GM18508 (cell line): ENCODE data around the gene PRKAR2B.

ENCODE experiments used
- ATAC-seq: cut with Tn5 transposase; IDR thresholded peaks from one replicate; pipeline ENCODE4 v1.9.1; 2021; ENCODE audit warnings: moderate number of reproducible peaks; ENCODE audit not compliant: insufficient read depth, unreplicated experiment

PRKAR2B gene

DNA sequence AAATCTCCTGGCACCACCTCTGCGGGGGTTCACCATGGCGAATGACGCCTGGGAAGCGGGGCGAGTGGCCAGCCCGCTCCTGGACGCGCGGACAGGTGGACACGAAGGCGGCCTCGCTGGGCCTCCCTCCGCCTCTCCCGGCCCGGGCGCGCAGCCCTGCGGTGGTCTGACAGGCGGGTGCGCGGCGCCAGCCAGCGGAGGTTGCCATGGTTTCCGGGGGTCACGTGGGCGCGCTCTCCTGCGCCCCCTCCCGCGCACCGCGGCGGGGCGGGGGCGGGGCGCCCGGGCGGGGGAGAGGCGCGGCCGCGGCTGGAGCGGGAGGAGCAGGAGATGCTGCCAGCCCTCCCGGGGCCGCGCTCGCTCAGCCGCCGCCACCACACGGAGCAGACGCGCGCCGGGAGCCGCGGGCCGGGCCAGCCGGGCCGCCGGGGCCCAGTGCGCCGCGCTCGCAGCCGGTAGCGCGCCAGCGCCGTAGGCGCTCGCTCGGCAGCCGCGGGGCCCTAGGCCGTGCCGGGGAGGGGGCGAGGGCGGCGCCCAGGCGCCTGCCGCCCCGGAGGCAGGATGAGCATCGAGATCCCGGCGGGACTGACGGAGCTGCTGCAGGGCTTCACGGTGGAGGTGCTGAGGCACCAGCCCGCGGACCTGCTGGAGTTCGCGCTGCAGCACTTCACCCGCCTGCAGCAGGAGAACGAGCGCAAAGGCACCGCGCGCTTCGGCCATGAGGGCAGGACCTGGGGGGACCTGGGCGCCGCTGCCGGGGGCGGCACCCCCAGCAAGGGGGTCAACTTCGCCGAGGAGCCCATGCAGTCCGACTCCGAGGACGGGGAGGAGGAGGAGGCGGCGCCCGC, at the start of gene PRKAR2B:
Gene PRKAR2B, plus strand, starts transcription at position 359 of the 848 bp plus-strand sequence. Its CDS starts 203 bp downstream, at position 562.
- ATAC-seq: no peak

DNA sequence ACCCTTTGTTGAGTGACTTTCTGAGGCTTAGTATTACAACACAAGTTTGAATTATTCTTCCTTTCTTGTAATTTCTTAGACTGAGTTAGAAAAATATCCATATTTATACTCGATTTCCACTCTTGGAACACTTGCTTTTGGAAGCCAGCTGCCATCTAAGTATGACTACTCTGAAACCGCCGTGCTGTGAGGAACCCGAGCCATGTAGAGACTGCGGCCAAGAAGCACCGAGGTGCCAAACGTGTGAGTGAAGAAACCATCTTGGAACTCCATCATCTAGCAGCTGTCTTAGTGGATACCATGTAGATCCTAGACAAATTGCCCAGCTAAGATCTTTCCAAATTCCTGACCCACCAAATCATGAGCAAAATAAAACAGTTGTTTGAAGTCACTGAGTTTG, 49.7 kb upstream of the PRKAR2B start:
- no peak for ATAC-seq

DNA sequence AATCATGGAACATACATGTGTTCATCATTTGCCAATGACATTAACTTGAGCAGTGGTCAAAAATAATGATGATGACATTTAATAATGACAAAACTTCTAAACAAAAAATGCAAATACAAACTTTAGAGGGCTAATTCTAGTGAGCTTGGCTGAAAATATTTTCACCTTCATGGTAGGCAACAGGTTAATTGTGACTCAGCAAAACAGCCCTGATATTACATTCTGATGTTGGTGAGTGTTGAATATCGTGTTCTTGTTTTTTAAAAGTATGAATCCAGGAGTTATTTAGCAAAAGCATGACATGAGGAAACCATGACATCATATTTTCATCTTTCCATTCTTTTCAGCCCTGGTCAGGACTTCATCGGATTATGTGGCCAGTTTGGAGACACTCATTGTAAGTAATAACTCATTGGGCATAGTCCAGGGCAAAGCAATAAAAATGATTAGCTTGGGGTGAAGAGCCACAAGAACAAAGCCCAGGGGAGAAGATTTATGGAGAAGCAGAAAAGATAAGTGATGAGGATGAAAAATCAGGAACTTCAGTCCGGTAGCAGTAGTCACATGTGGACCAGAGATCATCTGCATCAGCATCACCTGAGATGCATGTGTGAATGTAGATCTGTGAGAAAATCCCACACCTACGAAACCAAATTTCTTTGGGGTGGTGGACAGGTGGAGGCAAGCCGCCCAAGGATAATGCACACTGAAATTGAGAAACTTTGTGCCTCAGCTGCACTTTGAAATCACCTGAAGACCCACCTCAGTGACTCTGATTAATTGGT, 46.8 kb upstream of the PRKAR2B start:
- no peak for ATAC-seq

DNA sequence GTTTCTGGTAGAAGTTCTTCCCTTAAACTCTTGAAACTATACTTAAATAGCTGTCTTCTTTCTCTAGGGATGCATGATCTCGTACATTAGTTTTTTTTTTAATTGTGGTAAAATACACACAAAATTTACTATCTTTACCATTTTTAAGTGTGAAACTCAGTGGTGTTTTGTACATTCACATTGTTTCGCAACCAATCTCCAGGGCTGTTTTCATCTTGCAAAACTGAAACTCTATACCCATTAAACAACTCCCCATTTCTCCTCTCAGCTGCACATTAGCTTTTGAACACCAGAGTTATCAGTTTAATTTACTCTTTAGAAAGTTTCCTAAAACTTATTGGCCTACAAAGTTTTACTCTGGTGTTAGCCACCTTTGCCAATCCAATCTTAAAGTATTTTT, 45.5 kb upstream of the PRKAR2B start:
- ATAC-seq: no peak

DNA sequence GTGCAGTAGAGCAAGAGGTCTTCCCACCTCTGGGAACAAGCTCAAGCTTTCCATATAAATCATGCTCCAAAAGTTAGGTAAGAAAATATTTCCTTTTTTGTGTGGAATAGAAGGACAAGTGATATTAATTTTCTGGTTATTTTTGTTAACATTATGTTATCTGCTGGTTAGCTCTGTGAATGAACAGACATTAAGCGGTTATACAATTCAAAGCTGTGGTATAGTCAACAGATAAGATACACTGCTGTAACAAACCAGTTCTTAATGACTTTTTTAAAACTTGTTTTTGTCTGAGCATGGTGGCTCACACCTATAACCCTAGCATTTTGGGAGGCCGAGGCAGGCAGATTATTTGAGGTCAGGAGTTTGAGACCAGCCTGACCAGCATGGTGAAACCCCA, 43.0 kb upstream of the PRKAR2B start:
- ATAC-seq: no peak

DNA sequence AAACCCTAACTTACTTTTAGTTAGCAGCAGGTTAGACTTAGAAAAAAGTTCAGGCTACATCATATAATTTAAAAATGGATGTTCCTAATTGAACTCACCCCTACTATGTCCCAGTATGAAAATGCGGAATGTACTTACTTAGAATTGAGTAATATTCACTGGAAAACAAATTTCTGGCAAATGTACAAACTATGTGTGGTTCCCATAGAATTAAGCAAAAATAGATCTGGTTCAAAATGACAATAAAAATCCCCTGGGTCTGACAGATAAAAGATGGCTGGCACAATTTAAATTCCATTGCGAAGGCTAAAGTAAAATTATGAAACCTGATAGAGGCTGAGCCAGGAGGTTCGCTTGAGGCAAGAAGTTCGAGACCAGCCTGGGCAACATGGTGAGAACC, 42.4 kb upstream of the PRKAR2B start:
- no peak for ATAC-seq

DNA sequence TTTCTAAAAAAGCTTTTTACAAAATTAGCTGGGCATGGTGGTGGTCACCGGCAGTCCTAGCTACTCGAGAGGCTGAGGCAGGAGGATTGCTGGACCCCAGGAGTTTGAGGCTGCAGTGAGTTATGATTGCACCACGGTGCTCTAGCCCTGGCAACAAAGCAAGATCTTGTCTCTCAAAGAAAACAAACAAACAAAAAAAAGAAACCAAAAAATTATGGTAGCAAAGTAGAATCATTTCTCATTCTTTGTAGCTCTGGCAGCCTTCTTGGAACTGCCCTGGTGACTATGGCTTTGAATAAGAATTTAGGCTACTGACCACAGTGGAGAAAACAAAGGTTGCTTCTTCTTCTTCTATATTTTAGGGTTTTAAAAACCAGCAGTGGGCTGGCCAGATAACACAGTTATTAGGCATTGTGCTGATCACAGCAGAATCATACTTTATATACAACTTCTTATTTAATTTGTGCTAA, 41.9 kb upstream of the PRKAR2B start:
- ATAC-seq: no peak

DNA sequence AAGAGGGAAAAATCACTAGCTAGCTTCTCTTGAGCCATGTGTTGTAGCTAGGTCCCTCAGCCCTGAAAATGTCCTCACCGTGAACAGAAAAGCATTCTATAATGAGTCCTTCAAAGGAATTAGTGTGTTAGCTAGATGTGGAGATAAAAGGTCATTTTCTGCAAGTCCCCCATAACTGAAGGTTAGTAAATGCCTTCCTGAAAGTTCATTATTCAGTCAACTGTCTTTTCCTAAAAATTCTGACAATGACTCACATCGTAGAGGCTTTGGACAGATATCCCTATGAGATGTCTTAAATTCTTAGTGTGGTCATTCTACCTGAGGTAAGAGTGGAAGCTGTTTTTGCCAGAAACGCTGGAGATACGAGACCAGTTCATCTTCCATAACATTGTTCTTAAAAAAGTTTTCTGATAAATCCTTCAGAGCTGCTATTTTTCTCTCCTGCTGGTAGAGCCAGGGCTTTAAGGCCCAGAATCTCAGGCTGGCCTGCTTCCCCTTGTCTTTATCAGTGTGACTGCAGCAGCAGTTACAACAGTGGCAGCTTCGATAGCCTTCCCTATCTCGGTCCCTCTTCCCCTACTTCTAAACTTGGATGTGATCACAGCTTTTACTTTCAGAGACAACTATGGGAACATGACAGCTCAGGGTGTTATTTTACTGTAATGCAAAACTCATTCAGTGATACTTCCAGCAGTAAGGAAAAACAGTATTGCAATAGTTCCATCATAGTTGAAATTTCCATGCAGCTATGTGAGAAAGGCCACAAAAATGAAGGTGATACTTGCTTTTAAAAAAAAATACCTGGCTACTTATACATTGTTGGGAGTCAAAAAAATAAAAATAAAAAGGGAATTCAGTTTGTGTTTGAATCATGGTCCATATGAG, 37.3 kb upstream of the PRKAR2B start:
- no peak for ATAC-seq

DNA sequence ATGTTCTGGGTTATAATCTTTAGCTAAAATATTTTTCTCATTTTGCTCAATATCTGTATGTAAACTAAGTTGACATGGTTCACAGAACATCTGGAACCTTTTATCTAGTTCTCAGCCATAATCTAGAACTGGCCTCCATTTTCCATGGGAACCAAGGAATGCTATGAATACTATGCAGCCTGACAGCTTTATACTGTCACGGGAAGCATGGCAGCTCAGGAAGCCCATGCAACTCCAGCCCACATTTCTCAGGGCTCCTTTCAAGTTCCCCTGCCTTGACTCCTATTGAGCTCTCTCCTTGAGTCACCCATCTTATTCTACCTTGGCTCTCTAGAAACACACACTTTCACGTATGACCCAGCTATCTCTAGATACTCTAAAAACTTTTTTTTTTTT, 36.6 kb upstream of the PRKAR2B start:
- ATAC-seq: no peak

DNA sequence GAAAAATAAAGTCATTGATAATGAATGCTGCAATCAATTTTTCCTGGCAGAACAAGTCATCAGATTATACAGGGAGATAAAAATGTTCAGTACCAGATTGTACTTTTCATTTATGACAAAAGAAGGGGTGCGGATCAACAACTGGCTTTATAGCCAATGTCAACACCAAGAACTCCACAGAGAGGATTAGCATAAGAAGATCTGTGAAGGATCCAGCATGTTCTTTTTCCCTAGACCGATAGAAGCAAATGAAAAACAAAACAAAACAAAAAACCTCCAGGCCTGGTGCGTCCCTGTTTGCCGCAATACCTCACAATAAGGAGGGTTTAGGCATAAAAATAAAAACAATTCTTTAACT, 34.7 kb upstream of the PRKAR2B start:
- no peak for ATAC-seq

DNA sequence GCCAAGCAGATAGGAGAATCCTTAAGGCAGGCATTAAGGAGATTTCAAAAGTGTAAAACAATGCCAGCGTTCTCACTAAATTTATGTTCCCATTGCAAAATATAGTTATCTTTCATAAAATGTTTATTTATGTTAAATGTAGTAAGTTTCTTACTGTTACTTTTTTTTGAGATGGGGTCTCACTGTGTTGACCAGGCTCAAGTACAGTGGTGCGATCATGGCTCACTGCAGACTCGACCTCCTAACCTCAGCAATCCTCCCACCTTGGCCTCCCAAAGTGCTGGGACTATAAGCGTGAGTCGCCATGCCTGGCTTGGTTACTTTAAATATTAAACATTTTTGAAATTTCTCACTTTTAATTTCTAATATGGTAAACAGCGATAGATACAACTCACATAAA, 31.8 kb upstream of the PRKAR2B start:
- ATAC-seq: no peak

DNA sequence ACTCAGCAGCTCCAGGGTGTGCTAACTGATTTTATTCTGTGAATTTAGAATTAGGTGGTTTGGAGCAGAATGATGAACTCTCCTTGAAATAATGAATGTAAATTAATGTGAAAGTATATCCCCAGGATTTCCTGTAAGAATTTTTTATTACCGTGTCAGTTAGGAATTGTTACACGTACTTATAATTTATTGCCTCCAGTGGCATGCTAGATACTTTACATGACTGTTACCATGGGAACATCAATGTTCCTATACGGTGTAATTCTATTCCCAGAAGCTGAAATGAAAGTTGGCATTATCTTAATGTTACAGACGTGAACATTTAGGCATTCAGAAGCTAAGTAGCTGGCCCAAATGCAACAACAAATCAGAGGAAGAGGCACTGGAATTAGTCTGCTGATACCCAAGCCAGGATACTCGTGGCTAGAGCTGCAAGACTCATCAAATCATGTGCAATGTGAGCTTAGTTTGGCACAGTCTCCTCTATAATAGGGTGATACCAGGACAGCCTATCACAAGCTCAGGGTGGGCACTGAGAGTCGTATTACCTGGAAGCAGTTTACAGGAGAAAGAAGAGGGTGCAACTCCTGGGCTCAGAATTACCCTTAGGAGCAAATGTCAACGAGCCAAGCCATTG, 30.0 kb upstream of the PRKAR2B start:
- no peak for ATAC-seq

DNA sequence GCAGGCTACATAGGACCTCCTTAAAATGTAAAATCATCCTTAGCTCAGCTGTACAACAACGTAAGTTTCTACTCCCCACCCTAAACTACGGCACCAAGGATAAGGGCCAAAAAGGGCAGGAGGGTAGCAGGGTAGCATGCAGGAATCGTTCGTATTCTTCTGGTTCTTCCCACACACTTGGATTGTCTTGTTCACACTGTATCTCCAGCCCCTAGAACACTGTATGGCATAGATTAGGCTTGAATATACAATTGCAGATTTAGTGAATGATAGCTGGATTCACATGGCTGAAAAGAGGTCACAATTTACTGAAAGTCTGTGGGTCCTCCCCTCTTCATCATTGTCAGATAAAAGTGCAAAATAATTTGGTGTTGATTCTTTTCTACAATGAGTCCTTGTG, 28.2 kb upstream of the PRKAR2B start:
- no peak for ATAC-seq

DNA sequence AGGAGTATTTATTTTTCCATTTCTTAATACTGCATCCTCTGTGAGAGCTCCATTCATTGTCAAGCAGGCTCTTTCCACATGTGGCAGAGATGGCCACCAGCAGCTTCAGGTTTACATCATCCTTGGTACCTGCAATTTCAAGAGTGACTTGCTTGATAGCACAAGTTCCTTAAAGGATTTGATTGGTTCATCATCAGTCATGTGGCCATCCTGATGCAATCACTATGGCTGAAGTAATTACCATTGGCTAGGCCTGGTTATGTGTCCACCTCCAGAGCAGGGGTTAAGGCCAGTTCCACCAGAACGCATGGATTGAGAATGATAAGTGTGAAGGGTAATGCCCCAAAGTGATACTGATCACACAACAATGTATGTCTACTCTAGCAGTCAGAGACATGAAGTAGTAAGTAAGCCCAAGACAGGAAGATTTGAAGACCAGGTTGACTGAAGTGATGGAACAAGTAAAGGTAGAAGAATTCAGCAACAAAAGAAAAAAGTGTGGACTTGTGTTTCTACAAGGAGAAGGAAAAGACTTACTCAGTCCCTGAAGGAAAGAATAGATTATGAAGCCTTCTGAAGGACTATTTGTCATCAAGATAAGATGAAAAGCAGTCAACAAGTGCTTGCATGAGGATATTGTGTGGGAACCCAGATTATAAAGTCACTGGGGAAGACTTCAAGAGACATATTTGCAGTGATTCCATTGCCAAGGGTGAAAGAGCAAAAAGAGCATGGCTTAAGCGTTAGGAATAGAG, 26.4 kb upstream of the PRKAR2B start:
- no peak for ATAC-seq

DNA sequence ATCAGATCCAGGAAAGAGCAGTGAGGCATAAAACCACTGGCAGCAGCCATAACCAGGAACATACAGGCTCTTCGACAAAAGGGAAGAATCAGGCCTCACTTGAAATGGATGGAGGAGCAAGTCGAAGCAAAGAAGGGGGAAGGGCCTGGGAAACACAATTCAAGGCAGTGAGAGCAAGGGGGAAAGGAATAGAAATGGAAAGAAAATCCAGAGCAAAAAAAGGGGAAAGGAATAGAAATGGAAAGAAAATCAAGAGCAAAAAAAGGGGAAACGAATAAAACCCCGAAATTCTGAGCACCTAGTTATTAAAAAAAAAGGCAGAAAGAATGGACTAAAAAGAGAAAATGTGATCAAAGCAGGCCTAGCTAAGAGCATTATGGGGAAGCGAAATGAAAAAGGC, 24.1 kb upstream of the PRKAR2B start:
- ATAC-seq: no peak

DNA sequence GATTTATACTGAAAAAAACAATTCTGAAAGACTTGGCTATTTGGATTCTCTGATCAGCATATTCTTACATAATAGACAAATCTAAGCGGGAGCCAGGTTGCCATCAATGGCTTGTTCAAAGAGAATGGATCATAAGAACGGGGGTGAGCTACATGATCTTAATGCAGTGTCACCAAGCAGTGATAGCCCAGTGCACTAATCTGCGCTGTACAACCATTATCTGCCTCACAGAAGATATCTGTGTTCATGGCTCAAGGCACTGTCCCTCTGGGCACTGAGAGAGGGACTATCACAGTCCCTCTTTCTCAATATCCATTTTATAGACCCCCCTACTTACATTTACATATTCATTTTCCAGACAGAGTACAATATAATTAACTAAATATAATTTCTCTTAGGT, 22.9 kb upstream of the PRKAR2B start:
- ATAC-seq: no peak

DNA sequence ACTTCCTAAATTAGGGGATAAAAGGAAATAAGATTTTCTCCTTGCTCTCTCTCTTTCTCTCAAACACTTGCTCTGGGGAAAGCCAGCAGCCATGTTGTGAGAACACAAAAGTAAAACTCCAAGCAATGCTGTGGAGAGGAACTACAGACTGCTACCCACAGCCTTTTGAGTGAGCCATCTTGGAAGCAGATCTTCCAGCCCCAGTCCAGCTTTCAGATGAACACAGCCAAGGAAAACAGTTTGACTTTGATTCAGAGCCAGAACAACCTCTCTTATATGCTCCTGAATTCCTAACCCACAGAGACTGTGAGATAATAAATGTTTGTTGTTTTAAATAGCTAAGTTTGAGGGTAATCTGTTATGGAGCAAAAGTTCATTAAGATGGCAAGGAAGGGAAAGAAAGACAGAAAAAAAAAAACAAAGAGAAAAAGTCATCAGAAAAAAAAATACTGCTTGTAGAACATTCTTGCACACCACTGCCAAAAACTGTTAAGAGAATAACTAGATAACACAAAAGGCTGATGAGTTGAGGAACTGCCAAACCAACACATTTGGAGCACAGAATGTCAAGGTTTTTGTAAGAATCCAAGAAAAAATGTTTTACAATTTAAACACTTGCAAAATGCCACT, 20.9 kb upstream of the PRKAR2B start:
- no peak for ATAC-seq

DNA sequence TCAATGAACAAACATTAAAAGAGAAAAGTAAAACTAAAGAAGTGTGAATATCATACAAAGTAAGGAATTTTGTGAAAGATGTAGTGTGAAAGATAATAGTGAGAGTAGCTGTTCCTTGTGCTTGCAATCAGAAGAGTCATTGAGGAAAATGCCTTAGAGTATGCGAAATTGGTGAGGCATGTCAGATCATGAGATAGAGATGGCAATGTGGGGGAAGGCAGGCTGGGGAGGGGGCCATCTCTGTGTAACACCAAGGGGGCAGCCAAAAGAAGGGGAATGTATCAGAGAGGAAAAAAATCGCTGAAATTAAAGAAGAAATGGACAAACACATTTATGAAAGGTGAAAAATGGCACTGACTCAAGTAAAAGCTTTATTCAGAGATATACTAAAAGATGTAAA, 19.6 kb upstream of the PRKAR2B start:
- ATAC-seq: no peak
